GM23338 (cell line): Measurements from ENCODE around the gene ARHGEF10L. TPM values are rescaled to one million over a fixed set of nuclear protein-coding genes. Genes with fewer than 3 reads are reported as not detected.

Experiments
- ATAC-seq: fragments of 200-7000 bp; cut with Tn5 transposase; 3 replicates; pipeline ENCODE4 v1.9.1; 2020
- DNase-seq: peaks from one replicate; pipeline ENCODE4 v3.0.0-alpha.2; 2015; ENCODE audit warnings: low spot score
- H2AFZ ChIP-seq: fragments of 200-600 bp; sonication (generic); 2 replicates; pipeline ENCODE4 v1.8.0; 2016; ENCODE audit warnings: antibody characterized with exemption, mild to moderate bottlenecking, moderate library complexity
- H3F3A ChIP-seq: fragments of 200-600 bp; sonication (generic); replicated peaks from 2 replicates; pipeline ENCODE4 v1.8.0; 2017; ENCODE audit warnings: antibody characterized with exemption, mixed run types, low read depth
- H3K27ac ChIP-seq: fragments of 200-600 bp; sonication (generic); 2 replicates; pipeline ENCODE4 v1.6.1; 2016; ENCODE audit warnings: low read depth
- H3K27me3 ChIP-seq: fragments of 200-600 bp; sonication (generic); 2 replicates; pipeline ENCODE4 v1.8.0; 2016; ENCODE audit warnings: mild to moderate bottlenecking, mixed run types, moderate library complexity; ENCODE audit not compliant: insufficient read depth
- H3K36me3 ChIP-seq: fragments of 200-600 bp; sonication (generic); 2 replicates; pipeline ENCODE4 v1.8.0; 2016; ENCODE audit warnings: mild to moderate bottlenecking; ENCODE audit not compliant: insufficient read depth
- H3K4me1 ChIP-seq: fragments of 200-600 bp; sonication (generic); 2 replicates; pipeline ENCODE4 v1.8.0; 2016; ENCODE audit warnings: mild to moderate bottlenecking, moderate library complexity; ENCODE audit not compliant: insufficient read depth
- H3K4me2 ChIP-seq: fragments of 200-600 bp; sonication (generic); 2 replicates; pipeline ENCODE4 v1.7.1; 2017; ENCODE audit warnings: mixed run types
- H3K4me3 ChIP-seq: fragments of 200-600 bp; sonication (generic); 2 replicates; pipeline ENCODE4 v1.6.1; 2016; ENCODE audit warnings: mixed run types
- H3K79me2 ChIP-seq: fragments of 200-600 bp; sonication (generic); replicated peaks from 2 replicates; pipeline ENCODE4 v1.8.0; 2017; ENCODE audit warnings: mild to moderate bottlenecking; ENCODE audit not compliant: insufficient read depth
- H3K9me2 ChIP-seq: fragments of 200-600 bp; sonication (generic); 2 replicates; pipeline ENCODE4 v1.8.0; 2017; ENCODE audit not compliant: insufficient read depth
- H4K20me1 ChIP-seq: fragments of 200-600 bp; sonication (generic); replicated peaks from 2 replicates; pipeline ENCODE4 v1.8.0; 2017; ENCODE audit warnings: mild to moderate bottlenecking; ENCODE audit not compliant: insufficient read depth
- H3K27ac Mint-ChIP-seq: 2 replicates; pipeline ENCODE4 v1.8.0; 2020; ENCODE audit warnings: inconsistent platforms, mild to moderate bottlenecking, moderate library complexity, mixed read lengths
- H3K27me3 Mint-ChIP-seq: 3 replicates; pipeline ENCODE4 v1.8.0; 2022; ENCODE audit warnings: low read depth, mild to moderate bottlenecking, moderate library complexity, mixed read lengths, inconsistent platforms; ENCODE audit not compliant: insufficient read depth, poor library complexity
- H3K36me3 Mint-ChIP-seq: 3 replicates; pipeline ENCODE4 v1.8.0; 2021; ENCODE audit warnings: low read depth, mild to moderate bottlenecking, inconsistent platforms, moderate library complexity, mixed read lengths
- H3K4me1 Mint-ChIP-seq: 3 replicates; pipeline ENCODE4 v1.8.0; 2020; ENCODE audit warnings: mild to moderate bottlenecking, inconsistent platforms, mixed read lengths
- H3K4me3 Mint-ChIP-seq: 3 replicates; pipeline ENCODE4 v1.8.0; 2021; ENCODE audit warnings: moderate library complexity, mild to moderate bottlenecking, inconsistent platforms, mixed read lengths
- H3K9me3 Mint-ChIP-seq: 3 replicates; pipeline ENCODE4 v1.8.0; 2020; ENCODE audit warnings: moderate library complexity, mild to moderate bottlenecking, inconsistent platforms, mixed read lengths
- CREB1 ChIP-seq: fragments of 250-450 bp; sonication (Bioruptor Pico); IDR thresholded peaks from 2 replicates; pipeline ENCODE4 v1.5.0; 2020; ENCODE audit warnings: low read depth, mild to moderate bottlenecking, moderate library complexity
- CTCF ChIP-seq, 2 experiments: fragments of 200-600 bp in 1 of 2; sonication (generic) in 1 of 2; conservative IDR thresholded peaks; 2 replicates each; pipeline versions ENCODE4 v1.5.1 to v1.6.1; 2016 to 2017; ENCODE audit warnings: antibody characterized with exemption in 2 of 2, low read depth in 2 of 2, mild to moderate bottlenecking in 2 of 2, moderate library complexity in 1 of 2
- ETS1 ChIP-seq: IDR thresholded peaks from 2 replicates; pipeline ENCODE4 v1.6.1; 2016; ENCODE audit warnings: antibody characterized with exemption
- EZH2 ChIP-seq: fragments of 200-600 bp; sonication (generic); IDR thresholded peaks from one replicate; pipeline ENCODE4 v1.8.0; 2017; ENCODE audit warnings: antibody characterized with exemption, mild to moderate bottlenecking, low read depth; ENCODE audit not compliant: unreplicated experiment
- EZH2phosphoT487 ChIP-seq: fragments of 200-600 bp; sonication (generic); IDR thresholded peaks from one replicate; pipeline ENCODE4 v1.8.1; 2018; ENCODE audit warnings: antibody characterized with exemption; ENCODE audit not compliant: unreplicated experiment
- JUNB ChIP-seq: IDR thresholded peaks from one replicate; pipeline ENCODE4 v1.6.1; 2016; ENCODE audit warnings: antibody characterized with exemption; ENCODE audit not compliant: unreplicated experiment
- NANOG ChIP-seq: IDR thresholded peaks from 2 replicates; pipeline ENCODE4 v1.6.1; 2016; ENCODE audit warnings: antibody characterized with exemption, borderline replicate concordance
- POLR2AphosphoS5 ChIP-seq: IDR thresholded peaks from 2 replicates; pipeline ENCODE4 v1.6.1; 2016; ENCODE audit warnings: antibody characterized with exemption, low read depth
- REST ChIP-seq: IDR thresholded peaks from one replicate; pipeline ENCODE4 v1.6.1; 2018; ENCODE audit warnings: antibody characterized with exemption; ENCODE audit not compliant: unreplicated experiment
- STAT1 ChIP-seq: IDR thresholded peaks from one replicate; pipeline ENCODE4 v1.6.1; 2016; ENCODE audit warnings: antibody characterized with exemption; ENCODE audit not compliant: unreplicated experiment
- ZNF114 ChIP-seq: fragments of 250-450 bp; sonication (Bioruptor Pico); IDR thresholded peaks from 2 replicates; pipeline ENCODE4 v1.5.0; 2020; ENCODE audit warnings: mild to moderate bottlenecking, moderate library complexity
- ZNF331 ChIP-seq: fragments of 250-450 bp; sonication (Bioruptor Pico); IDR thresholded peaks from 2 replicates; pipeline ENCODE4 v1.5.0; 2020; ENCODE audit warnings: low read depth, mild to moderate bottlenecking, moderate library complexity
- ZNF462 ChIP-seq: fragments of 250-450 bp; sonication (Bioruptor Pico); IDR thresholded peaks from 2 replicates; pipeline ENCODE4 v1.5.0; 2020; ENCODE audit warnings: mild to moderate bottlenecking, moderate library complexity
- polyA plus RNA-seq: library from polyadenylated mRNA; unstranded; fragments of >200 nt; fragmentation: Nextera tagmentation; extraction: Ambion mirVana; gene quantifications from 2 replicates; pipeline ENCODE4 v1.2.1, GENCODE V29; 2016
- total RNA-seq: library from RNA; depleted of rRNA; stranded (reverse); fragments of >200 nt; shearing (Covaris generic); gene quantifications from 2 replicates; pipeline ENCODE4 v1.2.3, GENCODE V29; 2014

ARHGEF10L gene
- total and polyA plus RNA-seq, 2 experiments from 2014 or later, result 12.1 to 46.8 TPM

- H3F3A ChIP-seq, result no peaks in the 10 kb centered on the region
- Mint-ChIP-seq H3K27me3 (no peaks in the 10 kb centered on the region), H3K27ac (no peak overlapping the region), H3K4me1 (no peaks in the 10 kb centered on the region), H3K4me3 (no peak overlapping the region), H3K36me3 (peaks cover 15% of the 10 kb centered on the region), H3K9me3 (peaks cover 37% of the 10 kb centered on the region)
- no peak for TF ChIP-seq EZH2
- no peak for TF ChIP-seq ZNF331 (CRISPR knock-in tag)
- no peak for TF ChIP-seq ZNF114
- TF ChIP-seq STAT1, result no peak
- TF ChIP-seq CREB1, result no peak
- no peak for TF ChIP-seq POLR2AphosphoS5
- TF ChIP-seq EZH2phosphoT487, result no peak
- TF ChIP-seq CTCF (conservative IDR thresholded peaks at IDR 0.05; ENCODE audit: low read depth in 2 of 2), result no peak
- TF ChIP-seq JUNB, result no peak
- no peak for TF ChIP-seq REST
- no peak for TF ChIP-seq ZNF462 (CRISPR knock-in tag)
- no peak for TF ChIP-seq ETS1
- no peak for TF ChIP-seq NANOG
- H3K36me3 ChIP-seq, result no peaks in the 10 kb centered on the region
- H3K9me2 ChIP-seq, result no peaks in the 10 kb centered on the region
- H3K4me1 ChIP-seq, result no peaks in the 10 kb centered on the region
- H3K4me3 ChIP-seq, result no peak overlapping the region
- no peak overlapping the region for H3K4me2 ChIP-seq
- H3K79me2 ChIP-seq, result no peaks in the 10 kb centered on the region
- no peaks in the 10 kb centered on the region for H3K27me3 ChIP-seq
- DNase-seq (no peak), ATAC-seq (no peak)
- no peak overlapping the region for H3K27ac ChIP-seq
- H4K20me1 ChIP-seq, result no peaks in the 10 kb centered on the region
- H2AFZ ChIP-seq, result no peak overlapping the region
These were observed 172.4 kb downstream of the ARHGEF10L start for GRCh38 chr1:17711941-17712340.
